OCI-LY3 (cell line): ENCODE measurements around the gene IL6.
"Not testable (repeated sequence)": the region's sequence is repeated elsewhere in the genome, so short reads cannot be mapped to it uniquely, and the experiment has no call there.

ENCODE experiments used
- H2AFZ ChIP-seq: fragments of 200-600, 300-600 bp; shearing (Covaris generic); 2 replicates; pipeline ENCODE4 v1.6.0; 2014; ENCODE audit warnings: antibody characterized with exemption, low read depth, low read length
- H3K27ac ChIP-seq: fragments of 200-600, 300-600 bp; sonication (generic); 2 replicates; pipeline ENCODE4 v1.5.1; 2014; ENCODE audit warnings: mild to moderate bottlenecking, low read length, moderate library complexity, mixed read lengths
- H3K27me3 ChIP-seq: fragments of 200-600, 300-600 bp; sonication (generic); 2 replicates; pipeline ENCODE4 v1.6.1; 2014; ENCODE audit warnings: low read depth, low read length, mixed read lengths
- H3K36me3 ChIP-seq: fragments of 200-600, 300-600 bp; sonication (generic); replicated peaks from 2 replicates; pipeline ENCODE3; 2014; ENCODE audit warnings: low read depth, low read length, mixed read lengths
- H3K4me1 ChIP-seq: fragments of 300-600, 200-600 bp; sonication (generic); 2 replicates; pipeline ENCODE4 v1.6.1; 2014; ENCODE audit warnings: low read length, mixed read lengths
- H3K4me2 ChIP-seq: fragments of 200-600, 300-600 bp; sonication (generic); 2 replicates; pipeline ENCODE4 v1.6.1; 2014; ENCODE audit warnings: low read length, mixed read lengths
- H3K4me3 ChIP-seq: fragments of 300-600, 200-600 bp; sonication (generic); 2 replicates; pipeline ENCODE4 v1.5.1; 2014; ENCODE audit warnings: antibody characterized with exemption, mild to moderate bottlenecking, low read length, moderate library complexity
- H3K79me2 ChIP-seq: fragments of 300-600, 200-600 bp; shearing (Covaris generic); 2 replicates; pipeline ENCODE4 v1.6.1; 2014; ENCODE audit warnings: mild to moderate bottlenecking, low read length, mixed read lengths
- H3K9ac ChIP-seq: fragments of 300-600, 200-600 bp; shearing (Covaris generic); 2 replicates; pipeline ENCODE4 v1.6.0; 2014; ENCODE audit warnings: mild to moderate bottlenecking, low read length, moderate library complexity
- H3K9me3 ChIP-seq: fragments of 200-600, 300-600 bp; shearing (Covaris generic); 2 replicates; pipeline ENCODE4 v1.6.1; 2014; ENCODE audit warnings: low read length, mixed read lengths; ENCODE audit not compliant: insufficient read depth
- H4K20me1 ChIP-seq: fragments of 200-600, 300-600 bp; sonication (generic); 2 replicates; pipeline ENCODE4 v1.6.1; 2016; ENCODE audit warnings: low read length, mixed read lengths; ENCODE audit not compliant: insufficient read depth
- CTCF ChIP-seq: fragments of 200-600, 300-600 bp; sonication (generic); IDR thresholded peaks from 2 replicates; pipeline ENCODE4 v1.5.1; 2014; ENCODE audit warnings: antibody characterized with exemption, low read length, low read depth
- EZH2phosphoT487 ChIP-seq: fragments of 200-600 bp; shearing (Covaris generic); IDR thresholded peaks from 2 replicates; pipeline ENCODE4 v1.6.1; 2018; ENCODE audit warnings: antibody characterized with exemption, mixed run types, low read depth

The IL6 gene

GRCh38 chr7:22688084-22688483 lies 38.9 kb upstream of the IL6 start:
- TF ChIP-seq CTCF (no peak), EZH2phosphoT487 (no peak)
- Histone ChIP-seq H3K9ac (no peak overlapping the region), H3K36me3 (peaks cover 60% of the 10 kb centered on the region), H2AFZ (no peak overlapping the region), H3K4me3 (no peak overlapping the region), H3K4me2 (no peak overlapping the region), H3K79me2 (peaks cover 99% of the 10 kb centered on the region), H3K9me3 (no peaks in the 10 kb centered on the region), H3K27me3 (no peaks in the 10 kb centered on the region), H3K4me1 (peaks cover 28% of the 10 kb centered on the region), H3K27ac (no peak overlapping the region), H4K20me1 (peaks cover 90% of the 10 kb centered on the region)

DNA sequence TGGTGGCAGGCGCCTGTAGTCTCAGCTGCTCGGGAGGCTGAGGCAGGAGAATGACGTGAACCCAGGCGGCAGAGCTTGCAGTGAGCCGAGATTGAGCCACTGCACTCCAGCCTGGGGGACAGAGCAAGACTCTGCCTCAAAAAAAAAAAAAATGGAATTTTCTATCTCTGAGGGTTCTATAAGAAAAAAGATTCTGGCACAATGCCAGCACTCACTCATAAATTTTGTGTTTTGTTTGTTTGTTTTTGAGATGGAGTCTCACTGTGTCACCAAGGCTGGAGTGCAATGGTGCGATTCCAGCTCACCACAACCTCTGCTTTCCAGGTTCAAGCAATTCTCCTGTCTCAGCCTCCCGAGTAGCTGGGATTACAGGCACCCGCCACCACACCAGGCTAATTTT lies 38.1 kb upstream of the IL6 start:
- H3K27me3 ChIP-seq, H3K27ac ChIP-seq, H3K4me3 ChIP-seq, H3K9ac ChIP-seq, H3K4me2 ChIP-seq, H3K9me3 ChIP-seq, H2AFZ ChIP-seq: not testable (repeated sequence)
- Histone ChIP-seq H3K79me2 (peaks cover 99% of the 10 kb centered on the region), H3K4me1 (peaks cover 28% of the 10 kb centered on the region), H4K20me1 (peaks cover 90% of the 10 kb centered on the region), H3K36me3 (peaks cover 58% of the 10 kb centered on the region)

DNA sequence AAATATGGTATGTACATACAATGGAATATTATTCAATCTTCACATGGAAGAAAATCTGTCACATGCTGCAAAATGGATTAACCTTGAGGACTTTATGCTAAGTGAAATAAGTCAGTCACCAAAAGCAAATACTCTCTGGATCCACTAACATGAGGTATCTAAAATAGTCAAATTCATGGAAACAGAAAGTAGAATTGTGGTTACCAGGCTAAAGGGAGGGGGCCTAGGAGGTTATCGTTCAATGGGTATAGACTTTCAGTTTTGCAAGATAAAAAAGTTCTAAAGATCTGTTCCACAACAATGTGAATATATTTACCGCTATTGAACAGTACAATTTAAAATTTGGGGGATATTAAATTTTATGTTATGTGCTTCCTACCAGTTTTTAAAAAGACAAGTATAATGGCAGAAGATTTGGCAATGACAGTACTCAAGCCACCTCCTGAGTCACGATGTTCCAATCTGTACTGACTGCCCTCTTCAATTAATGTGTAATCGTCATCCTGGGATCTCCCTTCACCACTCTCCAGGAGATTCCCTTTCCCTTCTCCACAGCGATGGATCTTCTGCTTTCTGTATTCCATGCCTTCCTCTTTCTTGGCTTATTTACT lies 32.3 kb upstream of the IL6 start:
- H3K9me3 ChIP-seq, result no peaks in the 10 kb centered on the region
- H3K4me1 ChIP-seq, result peaks cover 75% of the 10 kb centered on the region
- H2AFZ ChIP-seq, result no peak overlapping the region
- peak overlapping the region; percentile 40 for H3K9ac ChIP-seq
- no peaks in the 10 kb centered on the region for H3K27me3 ChIP-seq
- TF ChIP-seq CTCF (no peak), EZH2phosphoT487 (no peak)
- H3K36me3 ChIP-seq, result peaks cover 44% of the 10 kb centered on the region
- peaks cover 78% of the 10 kb centered on the region for H4K20me1 ChIP-seq
- H3K4me2 ChIP-seq, result peak overlapping the region; percentile 94
- H3K4me3 ChIP-seq, result peak overlapping the region; percentile 61
- peaks cover 100% of the 10 kb centered on the region for H3K79me2 ChIP-seq
- H3K27ac ChIP-seq, result peak overlapping the region; percentile 99

GRCh38 chr7:22695476-22696132 lies 31.4 kb upstream of the IL6 start:
- H4K20me1 ChIP-seq, result peaks cover 78% of the 10 kb centered on the region
- H3K36me3 ChIP-seq, result peaks cover 39% of the 10 kb centered on the region
- H3K9me3 ChIP-seq, result no peaks in the 10 kb centered on the region
- peak overlapping the region; percentile 61; the same call in 1 of the 2 replicates for H3K9ac ChIP-seq
- peak overlapping the region; percentile 94 for H3K4me2 ChIP-seq
- TF ChIP-seq CTCF (no peak), EZH2phosphoT487 (no peak)
- H3K27ac ChIP-seq, result peak overlapping the region; percentile 99
- peak overlapping the region; percentile 61; the same call in 1 of the 2 replicates for H3K4me3 ChIP-seq
- peaks cover 100% of the 10 kb centered on the region for H3K79me2 ChIP-seq
- no peaks in the 10 kb centered on the region for H3K27me3 ChIP-seq
- H3K4me1 ChIP-seq, result peaks cover 84% of the 10 kb centered on the region
- H2AFZ ChIP-seq, result no peak overlapping the region
